Activated CD8-positive, alpha-beta T cell treated with anti-CD3 and anti-CD28 coated beads for 36 hours (primary cell): ENCODE results near the gene ANAPC2. TPM values are rescaled to one million over a fixed set of nuclear protein-coding genes. Genes with fewer than 3 reads are reported as not detected.

Source experiments
- ATAC-seq: fragments of 200-7000 bp; cut with Tn5 transposase; one replicate; pipeline ENCODE4 v1.10.0; 2021; ENCODE audit warnings: mild to moderate bottlenecking, moderate library complexity
- CTCF ChIA-PET: fragments of 350-600 bp; sonication (Branson Sonifier 250); formaldehyde crosslinking; loops from one replicate; lab custom pipeline; 2021; ENCODE audit warnings: antibody characterized with exemption; lab: Charles Lee
- POLR2A ChIA-PET: fragments of 350-600 bp; sonication (Branson Sonifier 250); formaldehyde crosslinking; loops from one replicate; lab custom pipeline; 2021; ENCODE audit warnings: antibody characterized with exemption; lab: Charles Lee
- DNase-seq: peaks from one replicate; pipeline ENCODE4 v3.0.0-alpha.2; 2020
- H3K27ac Mint-ChIP-seq: one replicate; pipeline ENCODE4 v1.8.0; 2021; ENCODE audit warnings: mild to moderate bottlenecking, mixed read lengths
- H3K27me3 Mint-ChIP-seq: one replicate; pipeline ENCODE4 v1.8.0; 2021; ENCODE audit warnings: mixed read lengths
- H3K36me3 Mint-ChIP-seq: one replicate; pipeline ENCODE4 v1.8.0; 2021; ENCODE audit warnings: low read depth, mixed read lengths
- H3K4me1 Mint-ChIP-seq: one replicate; pipeline ENCODE4 v1.8.0; 2021; ENCODE audit warnings: low read depth, mixed read lengths
- H3K4me3 Mint-ChIP-seq: one replicate; pipeline ENCODE4 v1.8.0; 2021; ENCODE audit warnings: mild to moderate bottlenecking, moderate library complexity, mixed read lengths
- H3K9me3 Mint-ChIP-seq: one replicate; pipeline ENCODE4 v1.8.0; 2021; ENCODE audit warnings: mixed read lengths
- intact Hi-C: fragments of 100-400 bp; cut with micrococcal nuclease; formaldehyde crosslinking; loops from one replicate; pipeline ENCODE4 v1.10.0; 2022
- total RNA-seq, 2 experiments: library from RNA; stranded (reverse); gene quantifications; one replicate each; pipeline ENCODE4 v1.2.3, GENCODE V29; 2021
- TF ChIP-seq, protein P1 (sequence below): fragments of 200-600 bp; IDR thresholded peaks from one replicate; pipeline ENCODE4 v1.8.0; 2022; ENCODE audit warnings: antibody characterized with exemption, mild to moderate bottlenecking

ANAPC2 gene
- total RNA-seq, 2 experiments from 2014 or later, result 38.6 to 39.6 TPM

- intact Hi-C loops, result no loop called here
These were observed 16.4 kb upstream of the ANAPC2 start for GRCh38 chr9:137204731-137205125.

DNA sequence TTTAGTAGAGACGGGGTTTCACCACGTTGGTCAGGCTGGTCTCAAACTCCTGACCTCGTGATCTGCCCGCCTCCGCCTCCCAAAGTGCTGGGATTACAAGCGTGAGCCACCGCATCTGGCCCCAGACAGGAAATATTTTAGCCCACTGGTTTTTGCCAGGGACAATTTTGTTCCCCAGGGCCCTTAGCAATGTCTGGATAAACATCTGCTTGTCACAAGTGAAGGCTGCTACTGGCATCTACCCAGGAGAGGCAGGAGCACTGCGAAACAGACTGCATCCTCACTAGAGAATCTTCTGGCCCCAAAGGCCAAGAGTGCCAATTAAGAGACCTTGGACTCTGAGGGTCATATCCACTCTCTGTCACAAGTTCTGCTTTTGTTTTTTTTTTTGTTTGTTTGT, 14.6 kb upstream of the ANAPC2 start:
- no peaks in the 10 kb centered on the region for H3K27me3 Mint-ChIP-seq
- CTCF ChIA-PET, result interaction anchor here (0.8 to 1.5 kb wide), 2 partner anchors 14 to 34 kb away, joined by 3 to 6 read pairs; partner anchors contain the start of genes ANAPC2 and SSNA1
- no peak overlapping the region for H3K4me3 Mint-ChIP-seq
- DNase-seq (no peak), ATAC-seq (no peak)
- intact Hi-C loops, result no loop called here
- no peak overlapping the region for H3K27ac Mint-ChIP-seq
- peaks cover 35% of the 10 kb centered on the region for H3K4me1 Mint-ChIP-seq
- POLR2A ChIA-PET, result interaction anchor here (0.9 to 6.0 kb wide), 4 partner anchors 9 to 38 kb away, joined by 3 to 44 read pairs (median 5); a partner anchor contains a TSS
- TF ChIP-seq, protein P1, sequence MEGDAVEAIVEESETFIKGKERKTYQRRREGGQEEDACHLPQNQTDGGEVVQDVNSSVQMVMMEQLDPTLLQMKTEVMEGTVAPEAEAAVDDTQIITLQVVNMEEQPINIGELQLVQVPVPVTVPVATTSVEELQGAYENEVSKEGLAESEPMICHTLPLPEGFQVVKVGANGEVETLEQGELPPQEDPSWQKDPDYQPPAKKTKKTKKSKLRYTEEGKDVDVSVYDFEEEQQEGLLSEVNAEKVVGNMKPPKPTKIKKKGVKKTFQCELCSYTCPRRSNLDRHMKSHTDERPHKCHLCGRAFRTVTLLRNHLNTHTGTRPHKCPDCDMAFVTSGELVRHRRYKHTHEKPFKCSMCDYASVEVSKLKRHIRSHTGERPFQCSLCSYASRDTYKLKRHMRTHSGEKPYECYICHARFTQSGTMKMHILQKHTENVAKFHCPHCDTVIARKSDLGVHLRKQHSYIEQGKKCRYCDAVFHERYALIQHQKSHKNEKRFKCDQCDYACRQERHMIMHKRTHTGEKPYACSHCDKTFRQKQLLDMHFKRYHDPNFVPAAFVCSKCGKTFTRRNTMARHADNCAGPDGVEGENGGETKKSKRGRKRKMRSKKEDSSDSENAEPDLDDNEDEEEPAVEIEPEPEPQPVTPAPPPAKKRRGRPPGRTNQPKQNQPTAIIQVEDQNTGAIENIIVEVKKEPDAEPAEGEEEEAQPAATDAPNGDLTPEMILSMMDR, result no peak
- H3K9me3 Mint-ChIP-seq, result no peaks in the 10 kb centered on the region
- H3K36me3 Mint-ChIP-seq, result peaks cover 12% of the 10 kb centered on the region

More at GRCh38 chr9:137204731-137205125, 16.4 kb upstream of the ANAPC2 start:
- ChIA-PET CTCF (interaction anchor here (0.7 to 3.8 kb wide), 5 partner anchors 15 to 158 kb away, joined by 3 to 15 read pairs (median 4); partner anchors contain the start of genes NRARP and SSNA1), POLR2A (interaction anchor here (0.8 to 6.0 kb wide), 15 partner anchors 8 to 251 kb away, joined by 3 to 44 read pairs (median 3); partner anchors contain the start of genes CYSRT1 and SSNA1)
- peak overlapping the region; percentile 93 for H3K27ac Mint-ChIP-seq
- peak overlapping the region; percentile 93 for H3K4me3 Mint-ChIP-seq
- TF ChIP-seq, protein P1, result no peak
- peaks cover 34% of the 10 kb centered on the region for H3K4me1 Mint-ChIP-seq
- DNase-seq, result no peak
- no peak for ATAC-seq
- peaks cover 20% of the 10 kb centered on the region for H3K36me3 Mint-ChIP-seq
- H3K27me3 Mint-ChIP-seq, result no peaks in the 10 kb centered on the region
- H3K9me3 Mint-ChIP-seq, result no peaks in the 10 kb centered on the region

- ATAC-seq, result no peak
- intact Hi-C loops, result no loop called here
- Mint-ChIP-seq H3K27ac (peak overlapping the region; percentile 77), H3K36me3 (no peaks in the 10 kb centered on the region), H3K4me1 (peaks cover 22% of the 10 kb centered on the region), H3K4me3 (peak overlapping the region; percentile 82), H3K9me3 (no peaks in the 10 kb centered on the region), H3K27me3 (no peaks in the 10 kb centered on the region)
- no peak for DNase-seq
- TF ChIP-seq, protein P1, result no peak
- CTCF ChIA-PET, result interaction anchor here (0.8 to 1.5 kb wide), 6 partner anchors 8 to 74 kb away, joined by 3 to 8 read pairs (median 4); partner anchors contain the start of genes ANAPC2 and SSNA1
- POLR2A ChIA-PET, result interaction anchor here (0.9 to 1.6 kb wide), 4 partner anchors 9 to 35 kb away, joined by 3 to 6 read pairs (median 3); partner anchors contain the start of genes ANAPC2 and SSNA1
These were observed 13.0 kb upstream of the ANAPC2 start for GRCh38 chr9:137201205-137201868.

- DNase-seq (peak; percentile 99), ATAC-seq (peak; percentile 98)
- Mint-ChIP-seq H3K36me3 (no peaks in the 10 kb centered on the region), H3K4me3 (peak within 1 kb of the TSS; percentile 82), H3K27me3 (no peaks in the 10 kb centered on the region), H3K27ac (peak within 1 kb of the TSS; percentile 77), H3K4me1 (peaks cover 22% of the 10 kb centered on the region), H3K9me3 (no peaks in the 10 kb centered on the region)
- TF ChIP-seq, protein P1, result no peak
- ChIA-PET POLR2A (interaction anchor here (0.6 to 1.1 kb wide), 4 partner anchors 8 to 36 kb away, joined by 3 read pairs; partner anchors contain the start of genes ANAPC2 and SSNA1), CTCF (interaction anchor here (0.5 to 1.3 kb wide), 9 partner anchors 9 to 165 kb away, joined by 3 to 8 read pairs (median 3); partner anchors contain the start of gene SSNA1)
- intact Hi-C loops, result no loop called here
These were observed 12.2 kb upstream of the ANAPC2 start, which contains the start of gene TPRN for GRCh38 chr9:137200311-137201204. TSS of gene TPRN (minus strand) at chr9:137200741. CDS start at chr9:137200711, 30 bp downstream.
